HG03432 (cell line): ENCODE results near the gene AQP1.

Experiments used
- ATAC-seq: cut with Tn5 transposase; IDR thresholded peaks from one replicate; pipeline ENCODE4 v1.9.1; 2021; ENCODE audit warnings: mild to moderate bottlenecking, moderate library complexity; ENCODE audit not compliant: unreplicated experiment

The AQP1 gene

GRCh38 chr7:30905078-30906012 lies 6.3 kb upstream of the AQP1 start:
- no peak for ATAC-seq

GRCh38 chr7:30906014-30906413 lies 5.6 kb upstream of the AQP1 start:
- no peak for ATAC-seq

GRCh38 chr7:30906515-30907240 lies 5.0 kb upstream of the AQP1 start:
- no peak for ATAC-seq

GRCh38 chr7:30907527-30908267 lies 4.0 kb upstream of the AQP1 start:
- no peak for ATAC-seq

DNA sequence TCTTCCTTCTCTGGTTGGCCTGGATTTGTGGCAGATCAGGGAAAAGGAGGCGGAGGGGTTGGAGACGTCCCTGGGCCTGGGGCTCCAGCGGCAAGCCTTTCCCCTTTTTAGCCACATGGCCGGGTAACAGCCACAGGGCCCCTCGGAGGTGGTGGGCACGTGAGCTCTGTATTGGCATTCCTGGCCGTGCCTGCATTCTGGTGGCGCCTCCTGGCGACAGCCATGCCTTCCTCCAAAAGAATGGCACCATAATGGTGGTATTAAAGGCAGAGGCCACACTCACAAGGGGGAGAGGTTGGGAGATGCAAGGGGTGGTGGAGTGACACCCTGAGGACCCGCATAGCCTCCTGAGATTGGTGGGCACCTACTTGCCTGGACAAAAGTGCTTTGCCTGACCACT lies 3.0 kb upstream of the AQP1 start:
- no peak for ATAC-seq

- no peak for ATAC-seq
These were observed 2.2 kb upstream of the AQP1 start for GRCh38 chr7:30909431-30909830.

DNA sequence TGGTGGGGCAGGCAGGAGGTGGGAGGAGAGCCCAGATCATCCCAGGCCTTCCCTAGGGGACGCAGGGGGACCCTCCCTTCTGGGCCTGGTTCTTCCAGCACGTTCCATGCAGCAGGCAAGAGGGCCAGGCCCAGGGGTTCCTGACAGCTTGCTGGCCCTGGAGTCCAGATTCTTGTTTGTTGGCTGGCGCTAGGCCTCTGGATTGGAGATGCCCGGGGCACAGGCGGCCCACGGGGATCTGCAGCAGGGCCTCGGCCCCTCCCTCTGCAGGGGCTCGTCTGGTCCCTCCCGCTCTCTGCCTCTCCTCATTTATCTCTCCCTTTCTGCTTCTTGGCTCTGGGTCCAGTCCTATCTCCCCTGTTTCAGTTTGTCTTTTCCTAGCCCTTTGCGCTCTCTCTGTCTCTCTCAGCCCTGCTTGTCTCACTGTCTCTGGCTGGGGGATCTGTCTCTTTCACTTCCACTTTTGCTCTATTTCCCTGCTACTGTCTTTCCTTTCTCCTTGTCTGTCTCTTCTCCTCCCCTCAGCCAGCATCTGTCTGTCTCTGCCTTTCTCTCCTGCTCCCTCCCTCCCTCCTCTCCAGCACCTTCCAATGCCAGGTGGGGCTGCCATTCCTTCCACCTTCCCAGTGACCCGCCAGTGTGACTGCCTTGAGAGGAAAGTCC lies 1.1 kb upstream of the AQP1 start:
- ATAC-seq: no peak

DNA sequence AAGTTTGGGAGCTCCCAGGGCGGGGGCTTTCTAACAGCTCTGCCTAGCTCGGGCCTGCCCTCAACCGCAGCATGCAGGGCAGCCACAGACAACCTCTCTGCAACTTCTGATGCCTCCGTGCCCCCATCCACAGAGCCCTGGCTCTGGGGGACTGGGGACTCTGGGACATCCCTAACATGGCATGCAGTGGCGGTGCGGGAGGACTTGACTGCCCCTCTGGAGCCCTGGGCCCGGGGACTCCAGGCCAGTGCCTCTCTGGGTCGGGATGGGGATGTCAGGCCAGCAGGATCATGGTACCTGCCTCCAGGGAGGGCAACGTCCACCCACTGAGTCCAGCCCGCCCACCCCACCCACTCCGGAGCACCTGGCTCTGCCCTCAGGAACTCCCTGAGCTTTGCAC lies 520 bp upstream of the AQP1 start:
- ATAC-seq: no peak

DNA sequence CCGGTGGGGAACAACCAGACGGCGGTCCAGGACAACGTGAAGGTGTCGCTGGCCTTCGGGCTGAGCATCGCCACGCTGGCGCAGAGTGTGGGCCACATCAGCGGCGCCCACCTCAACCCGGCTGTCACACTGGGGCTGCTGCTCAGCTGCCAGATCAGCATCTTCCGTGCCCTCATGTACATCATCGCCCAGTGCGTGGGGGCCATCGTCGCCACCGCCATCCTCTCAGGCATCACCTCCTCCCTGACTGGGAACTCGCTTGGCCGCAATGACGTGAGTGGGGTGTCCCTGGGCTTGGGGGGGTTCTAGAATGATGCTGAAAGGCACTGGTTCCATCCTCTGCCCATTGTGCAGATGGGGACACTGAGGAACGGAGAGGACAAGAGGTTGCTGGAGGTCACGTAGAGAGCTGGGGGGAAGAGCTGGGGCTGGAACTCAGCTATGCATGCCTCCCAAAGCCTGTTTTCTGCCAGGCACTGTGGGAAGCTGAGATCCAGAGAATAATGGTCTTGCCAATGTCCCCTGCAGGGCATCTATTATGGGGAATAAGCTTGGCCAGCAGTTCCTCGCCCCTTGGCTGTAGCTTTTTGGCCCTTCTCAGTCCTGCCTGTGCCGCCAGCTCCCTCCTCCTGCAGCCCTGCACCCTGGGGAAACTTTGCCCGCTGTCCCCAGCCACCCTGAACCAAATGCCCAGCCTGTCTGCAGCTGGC lies 523 bp downstream of the AQP1 start:
- ATAC-seq: no peak

- ATAC-seq: no peak
These were observed 1.0 kb downstream of the AQP1 start for GRCh38 chr7:30912731-30912985.

DNA sequence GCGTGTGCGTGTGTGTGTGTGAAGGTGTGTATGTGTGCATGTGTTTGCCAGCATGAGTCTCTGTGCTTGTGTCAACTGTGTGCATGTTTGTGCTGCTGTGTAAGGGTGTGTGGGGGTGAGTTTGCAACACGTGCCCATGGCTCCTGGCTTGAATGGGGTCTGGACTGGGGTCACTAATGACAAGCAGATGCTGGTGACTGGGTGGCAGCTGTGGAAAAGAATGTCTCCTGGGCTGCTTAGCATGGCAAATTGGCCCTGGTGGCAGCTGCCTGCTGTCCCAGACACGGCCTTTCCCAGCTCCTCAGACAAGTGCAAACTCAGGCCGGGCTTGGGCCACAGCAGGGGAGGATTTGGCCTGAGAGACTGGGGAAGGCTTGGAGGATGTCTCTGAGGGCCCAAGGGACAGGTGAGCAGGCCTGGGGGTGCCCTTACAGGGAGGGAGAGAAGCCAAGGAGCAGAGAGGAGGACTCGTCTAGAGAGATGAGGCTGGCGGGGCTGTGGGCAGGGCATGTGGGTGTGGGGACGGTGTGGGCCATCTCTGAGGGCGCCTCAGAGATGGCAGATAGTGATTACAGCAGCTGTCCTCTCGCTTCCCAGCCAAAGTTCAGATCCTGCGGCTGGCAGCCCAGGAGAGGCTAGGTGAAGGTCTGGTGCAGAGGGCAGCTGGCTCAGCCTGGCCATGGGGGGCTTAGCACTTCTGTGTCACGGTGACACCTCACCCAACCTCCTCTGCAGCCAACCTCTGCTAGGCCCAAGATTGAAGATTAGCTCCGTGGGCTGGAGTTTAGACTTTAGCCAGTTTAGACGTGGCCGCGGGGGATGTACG lies 1.5 kb downstream of the AQP1 start:
- no peak for ATAC-seq

DNA sequence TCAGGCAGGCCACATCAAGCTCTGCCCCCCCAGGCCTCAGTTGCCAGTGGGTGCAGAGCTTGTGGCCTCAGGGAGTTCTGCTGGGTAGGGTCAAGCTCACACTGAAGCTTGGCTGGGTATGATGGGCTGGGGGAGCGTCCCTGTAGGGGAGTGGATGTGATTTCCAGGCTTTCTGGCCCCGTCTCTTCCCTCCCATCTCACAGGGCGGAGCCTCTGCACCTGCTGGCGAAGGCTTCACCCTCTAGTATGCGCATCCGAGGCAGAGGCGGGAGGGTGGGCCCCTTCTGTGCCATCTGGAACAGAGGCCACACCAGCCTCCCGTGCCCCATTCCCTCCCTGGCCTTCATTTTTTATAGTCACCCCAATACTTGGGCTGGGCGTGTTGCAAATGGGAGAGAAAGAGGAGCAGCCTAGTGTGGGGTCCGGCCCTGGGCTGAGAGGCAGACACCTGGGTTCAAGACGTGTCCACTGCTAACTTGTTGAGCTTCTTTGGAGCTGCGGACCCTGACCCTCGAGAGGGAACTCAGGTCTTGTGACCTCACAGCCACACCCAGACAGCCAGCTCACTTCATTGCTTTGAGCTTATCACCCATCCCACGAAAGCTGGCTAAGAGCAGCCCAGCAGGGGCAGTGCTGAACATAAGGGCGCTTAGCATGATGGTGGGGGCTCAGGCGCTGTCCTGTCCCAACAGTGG lies 2.3 kb downstream of the AQP1 start:
- no peak for ATAC-seq

GRCh38 chr7:30914596-30914995 lies 2.9 kb downstream of the AQP1 start:
- ATAC-seq: no peak

- ATAC-seq: no peak
These were observed 3.5 kb downstream of the AQP1 start for GRCh38 chr7:30915005-30915601.

- ATAC-seq: no peak
These were observed 4.1 kb downstream of the AQP1 start for GRCh38 chr7:30915751-30916150.

- no peak for ATAC-seq
These were observed 4.6 kb downstream of the AQP1 start for GRCh38 chr7:30916255-30916654.

GRCh38 chr7:30916767-30917166 lies 5.1 kb downstream of the AQP1 start:
- ATAC-seq: no peak

DNA sequence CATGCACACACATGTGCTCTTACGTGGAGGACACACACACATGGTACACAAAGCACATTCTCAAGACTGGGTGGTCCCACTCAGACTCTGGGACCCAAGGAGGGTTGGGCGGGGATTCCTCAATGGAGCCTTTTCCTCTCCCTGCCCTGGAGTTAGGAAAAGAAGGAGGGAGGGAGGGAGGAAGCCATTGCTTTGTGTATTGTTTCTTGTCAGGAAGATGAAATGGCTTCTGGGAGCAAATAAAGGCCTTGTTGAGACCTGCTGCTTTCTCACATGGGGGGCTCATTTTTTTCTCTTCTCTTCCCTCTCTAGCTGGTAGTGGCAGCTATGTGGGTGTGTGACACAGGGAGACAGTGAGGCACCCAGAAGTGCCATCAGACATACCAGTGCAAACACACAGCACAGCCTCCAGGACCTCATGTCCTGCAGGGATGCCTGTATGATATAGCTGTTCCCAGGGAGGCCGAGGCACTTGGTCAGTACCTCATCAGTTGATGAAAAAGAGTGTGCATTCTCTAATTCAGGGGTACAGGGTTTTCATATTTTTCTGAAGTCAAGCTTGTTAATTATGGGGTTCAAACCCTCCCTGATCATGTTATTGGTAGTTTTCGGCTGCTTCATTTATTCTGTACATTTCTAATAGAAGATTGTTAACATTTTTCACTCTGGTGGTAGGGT lies 5.7 kb downstream of the AQP1 start:
- ATAC-seq: no peak
